GM13977 (cell line): Measurements from ENCODE around the gene CHD9.

Experiments
- DNase-seq: peaks from one replicate; pipeline ENCODE4 v3.0.0; 2012; ENCODE audit warnings: low spot score
- CTCF ChIP-seq: IDR thresholded peaks from 2 replicates; pipeline ENCODE4 v1.5.1; 2012; ENCODE audit warnings: mild to moderate bottlenecking, control low read depth; ENCODE audit not compliant: insufficient read depth; ENCODE audit errors: extremely low read depth, missing control alignments
- in situ Hi-C: fragments of 300-500 bp; cut with MboI; formaldehyde crosslinking; loops from one replicate; pipeline ENCODE4 v1.12.0; 2022; ENCODE audit warnings: low sequenced_read_pairs, low pct_unique_long_range_greater_than_20kb, mixed read lengths, inconsistent platforms; ENCODE audit not compliant: unreplicated experiment

The CHD9 gene

GRCh38 chr16:53100131-53100748 is 45.4 kb downstream of the CHD9 start:
- no peak for DNase-seq
- TF ChIP-seq CTCF = no peak
- in situ Hi-C loops = no loop called here

- DNase-seq = no peak
- in situ Hi-C loops = no loop called here
- TF ChIP-seq CTCF = no peak
Observed at GRCh38 chr16:53100889-53101288, 46.1 kb downstream of the CHD9 start.

GRCh38 chr16:53103811-53104210 is 49.0 kb downstream of the CHD9 start:
- TF ChIP-seq CTCF = no peak
- in situ Hi-C loops = no loop called here
- no peak for DNase-seq

- DNase-seq = no peak
- TF ChIP-seq CTCF = no peak
- in situ Hi-C loops = no loop called here
Observed at GRCh38 chr16:53105565-53105964, 50.8 kb downstream of the CHD9 start.

- in situ Hi-C loops = no loop called here
- no peak for TF ChIP-seq CTCF
- DNase-seq = peak; percentile 54
Observed at GRCh38 chr16:53111078-53111791, 56.4 kb downstream of the CHD9 start.

GRCh38 chr16:53112015-53112414 is 57.2 kb downstream of the CHD9 start:
- in situ Hi-C loops = no loop called here
- no peak for DNase-seq
- TF ChIP-seq CTCF = no peak

- in situ Hi-C loops = no loop called here
- TF ChIP-seq CTCF = no peak
- DNase-seq = no peak
Observed at GRCh38 chr16:53115047-53115446, 60.3 kb downstream of the CHD9 start.
